Liver (tissue), 9 donors: ENCODE measurements around the gene LURAP1L. TPM values are rescaled to one million over a fixed set of nuclear protein-coding genes. Genes with fewer than 3 reads are reported as not detected.

Experiments
- DNase-seq: peaks from one replicate; pipeline ENCODE4 v3.0.0-alpha.2; 2017; ENCODE audit warnings: low spot score
- H3K27ac ChIP-seq, 2 donors: one replicate each; pipeline ENCODE4 v1.7.0; 2013; ENCODE audit warnings: inconsistent platforms in 2 of 2, low read length in 2 of 2, control low read depth in 1 of 2, low read depth in 1 of 2, mild to moderate bottlenecking in 1 of 2
- H3K27me3 ChIP-seq, 4 donors: one replicate each; pipeline versions ENCODE4 v1.6.1 to v1.7.0; 2013; ENCODE audit warnings: low read length in 3 of 4, inconsistent platforms in 1 of 4, mild to moderate bottlenecking in 1 of 4, moderate library complexity in 1 of 4; ENCODE audit not compliant: control insufficient read depth in 4 of 4, insufficient read depth in 4 of 4
- H3K36me3 ChIP-seq, 4 donors: one replicate each; pipeline versions ENCODE4 v1.6.1 to v1.7.0; 2013; ENCODE audit warnings: low read length in 3 of 4, mild to moderate bottlenecking in 3 of 4, low read depth in 1 of 4, moderate library complexity in 1 of 4; ENCODE audit not compliant: control insufficient read depth in 4 of 4, insufficient read depth in 3 of 4
- H3K4me1 ChIP-seq, 4 donors: one replicate each; pipeline versions ENCODE4 v1.6.1 to v1.7.0; 2013; ENCODE audit warnings: low read length in 3 of 4, mild to moderate bottlenecking in 3 of 4, moderate library complexity in 1 of 4; ENCODE audit not compliant: control insufficient read depth in 4 of 4, insufficient read depth in 4 of 4
- H3K4me3 ChIP-seq, 3 donors: one replicate each; pipeline versions ENCODE4 v1.6.1 to v1.7.0; 2013; ENCODE audit warnings: low read length in 3 of 3, control low read depth in 1 of 3, low read depth in 1 of 3, mild to moderate bottlenecking in 1 of 3
- H3K9ac ChIP-seq, 2 donors: one replicate each; pipeline ENCODE4 v1.7.0; 2013; ENCODE audit warnings: low read length in 2 of 2, mild to moderate bottlenecking in 2 of 2, moderate library complexity in 2 of 2, control low read depth in 1 of 2, low read depth in 1 of 2
- H3K9me3 ChIP-seq, 4 donors: one replicate each; pipeline versions ENCODE4 v1.6.1 to v1.7.0; 2013; ENCODE audit warnings: low read length in 3 of 4; ENCODE audit not compliant: control insufficient read depth in 4 of 4
- ATF3 ChIP-seq: IDR thresholded peaks from 2 replicates; pipeline ENCODE4 v1.6.1; 2016; ENCODE audit warnings: antibody characterized with exemption
- EGR1 ChIP-seq, 2 donors: IDR thresholded peaks; 2 replicates each; pipeline ENCODE4 v1.6.1; 2016 to 2018; ENCODE audit warnings: antibody characterized with exemption in 2 of 2, low read depth in 2 of 2
- FOXA1 ChIP-seq: IDR thresholded peaks from 2 replicates; pipeline ENCODE4 v1.6.1; 2016; ENCODE audit warnings: antibody characterized with exemption
- FOXA2 ChIP-seq: IDR thresholded peaks from 2 replicates; pipeline ENCODE4 v1.6.1; 2016; ENCODE audit warnings: antibody characterized with exemption
- HNF4A ChIP-seq, 2 donors: conservative IDR thresholded peaks; 2 replicates each; pipeline ENCODE4 v1.6.1; 2016; ENCODE audit warnings: antibody characterized with exemption in 2 of 2, mild to moderate bottlenecking in 2 of 2
- HNF4G ChIP-seq: IDR thresholded peaks from 2 replicates; pipeline ENCODE4 v1.6.1; 2016; ENCODE audit warnings: antibody characterized with exemption
- JUND ChIP-seq, 2 donors: IDR thresholded peaks; 2 replicates each; pipeline ENCODE4 v1.6.1; 2016; ENCODE audit warnings: antibody characterized with exemption in 2 of 2
- MAX ChIP-seq: IDR thresholded peaks from 2 replicates; pipeline ENCODE4 v1.6.1; 2016; ENCODE audit warnings: antibody characterized with exemption
- RAD21 ChIP-seq, 2 donors: IDR thresholded peaks; 2 replicates each; pipeline ENCODE4 v1.6.1; 2016; ENCODE audit warnings: antibody characterized with exemption in 2 of 2, mild to moderate bottlenecking in 2 of 2
- REST ChIP-seq: IDR thresholded peaks from 2 replicates; pipeline ENCODE4 v1.6.1; 2016; ENCODE audit warnings: antibody characterized with exemption, mild to moderate bottlenecking
- RXRA ChIP-seq, 2 donors: IDR thresholded peaks; 2 replicates each; pipeline ENCODE4 v1.6.1; 2017 to 2018; ENCODE audit warnings: antibody characterized with exemption in 2 of 2, mild to moderate bottlenecking in 1 of 2
- SP1 ChIP-seq: IDR thresholded peaks from 2 replicates; pipeline ENCODE4 v1.6.1; 2018; ENCODE audit warnings: antibody characterized with exemption, mild to moderate bottlenecking
- TAF1 ChIP-seq: conservative IDR thresholded peaks from 2 replicates; pipeline ENCODE4 v1.6.1; 2016; ENCODE audit warnings: antibody characterized with exemption, mild to moderate bottlenecking
- YY1 ChIP-seq: IDR thresholded peaks from 2 replicates; pipeline ENCODE4 v1.6.1; 2016; ENCODE audit warnings: antibody characterized with exemption, mild to moderate bottlenecking
- WGBS: extraction: QIAGEN DNeasy Blood & Tissue Kit; methylation state at CpG from one replicate; pipeline ENCODE4 v1.1.7; 2013; 5-methylcytosine and 5-hydroxymethylcytosine counted together
- polyA plus RNA-seq, 2 donors: library from polyadenylated mRNA; stranded (reverse) in 1 of 2; unstranded in 1 of 2; fragments of 200-250 nt in 1 of 2; fragments of >200 nt in 1 of 2; fragmentation: Nextera tagmentation in 1 of 2; extraction: Ambion mirVana in 1 of 2; gene quantifications; one replicate each; pipeline versions ENCODE4 v1.2.1 to v1.2.3, GENCODE V29; 2013 to 2015
- total RNA-seq, 2 donors: library from RNA; depleted of rRNA; stranded (reverse); fragments of >200 nt; gene quantifications; one replicate each; pipeline ENCODE4 v1.2.3, GENCODE V29; 2014
- TF ChIP-seq, protein P1 (sequence below): fragments of 150-350 bp; IDR thresholded peaks from 2 replicates; pipeline ENCODE4 v1.5.1; 2017; ENCODE audit warnings: improper control_type of control experiment, low read depth, low read length; ENCODE audit not compliant: missing input control
- donor health status: healthy.
- donor health status: healthy.
- donor health status: healthy.
- donor health status: healthy.
- donor health status: healthy.

The LURAP1L gene
- total and polyA plus RNA-seq, 4 donors, result 4.2 to 18.6 (median 8.9) TPM

- H3K4me3 ChIP-seq, result no peak overlapping the region
- no peak overlapping the region for H3K27ac ChIP-seq
- H3K27me3 ChIP-seq, result no peaks in the 10 kb centered on the region
- H3K4me1 ChIP-seq, result no peaks in the 10 kb centered on the region
- no peaks in the 10 kb centered on the region for H3K9me3 ChIP-seq
- TF ChIP-seq MAX, result no peak
- no peak for TF ChIP-seq FOXA1
- no peak for TF ChIP-seq JUND (IDR thresholded peaks at IDR 0.05)
- no peak for TF ChIP-seq FOXA2
- no peak for TF ChIP-seq YY1
- TF ChIP-seq HNF4A (conservative IDR thresholded peaks at IDR 0.05), result no peak
- TF ChIP-seq RXRA (IDR thresholded peaks at IDR 0.05), result no peak
- TF ChIP-seq REST, result no peak
- no peak for TF ChIP-seq SP1
- TF ChIP-seq, protein P1, sequence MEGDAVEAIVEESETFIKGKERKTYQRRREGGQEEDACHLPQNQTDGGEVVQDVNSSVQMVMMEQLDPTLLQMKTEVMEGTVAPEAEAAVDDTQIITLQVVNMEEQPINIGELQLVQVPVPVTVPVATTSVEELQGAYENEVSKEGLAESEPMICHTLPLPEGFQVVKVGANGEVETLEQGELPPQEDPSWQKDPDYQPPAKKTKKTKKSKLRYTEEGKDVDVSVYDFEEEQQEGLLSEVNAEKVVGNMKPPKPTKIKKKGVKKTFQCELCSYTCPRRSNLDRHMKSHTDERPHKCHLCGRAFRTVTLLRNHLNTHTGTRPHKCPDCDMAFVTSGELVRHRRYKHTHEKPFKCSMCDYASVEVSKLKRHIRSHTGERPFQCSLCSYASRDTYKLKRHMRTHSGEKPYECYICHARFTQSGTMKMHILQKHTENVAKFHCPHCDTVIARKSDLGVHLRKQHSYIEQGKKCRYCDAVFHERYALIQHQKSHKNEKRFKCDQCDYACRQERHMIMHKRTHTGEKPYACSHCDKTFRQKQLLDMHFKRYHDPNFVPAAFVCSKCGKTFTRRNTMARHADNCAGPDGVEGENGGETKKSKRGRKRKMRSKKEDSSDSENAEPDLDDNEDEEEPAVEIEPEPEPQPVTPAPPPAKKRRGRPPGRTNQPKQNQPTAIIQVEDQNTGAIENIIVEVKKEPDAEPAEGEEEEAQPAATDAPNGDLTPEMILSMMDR, result no peak
- no peak for TF ChIP-seq ATF3
- no peak for TF ChIP-seq HNF4G
- no peak for TF ChIP-seq TAF1
- no peak for TF ChIP-seq RAD21 (IDR thresholded peaks at IDR 0.05)
- no peak for TF ChIP-seq EGR1 (IDR thresholded peaks at IDR 0.05; ENCODE audit: low read depth in 2 of 2)
- no peak overlapping the region for H3K9ac ChIP-seq
- H3K36me3 ChIP-seq, result no peaks in the 10 kb centered on the region
- DNase-seq, result no peak
- 85% methylated on average over 1 of the region's 1 CpG for WGBS
Observed at GRCh38 chr9:12860998-12861397, 86.2 kb downstream of the LURAP1L start.

DNA sequence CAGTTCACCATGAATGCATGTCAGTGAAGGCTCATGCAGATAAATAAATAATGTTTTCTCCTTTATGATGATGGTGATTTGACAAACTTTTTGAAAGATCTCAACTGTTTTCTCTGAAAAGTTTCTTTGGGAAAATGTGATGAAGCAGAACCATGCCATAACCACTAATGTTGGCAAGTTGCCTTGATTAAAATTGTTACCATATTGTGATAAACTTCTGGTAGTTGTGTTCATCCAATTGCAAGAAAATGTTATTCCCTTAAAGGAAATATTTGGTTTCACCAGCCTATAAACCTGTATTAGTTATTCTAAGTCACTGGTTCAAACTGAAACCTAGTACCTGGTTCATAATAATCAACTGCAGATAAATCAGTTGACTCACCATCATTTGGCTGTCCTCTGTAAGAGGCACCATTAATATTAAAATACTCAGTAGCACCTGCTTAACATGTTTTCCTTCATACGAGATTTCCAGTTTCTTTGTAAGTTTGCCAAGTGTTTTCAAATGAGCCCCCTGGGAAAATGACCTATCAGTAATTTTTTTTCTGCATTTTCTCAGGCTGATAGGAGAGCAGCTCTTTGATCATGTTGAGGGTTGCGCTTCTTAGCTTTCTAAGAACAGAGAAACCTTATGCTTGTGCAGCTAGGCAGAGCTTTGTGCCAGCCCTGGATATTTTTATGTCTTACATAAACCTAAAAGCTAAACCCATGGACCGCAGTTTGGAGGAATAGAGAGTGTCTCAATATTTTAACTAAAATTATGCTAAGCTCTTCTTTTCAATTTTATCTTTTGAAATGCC is 88.0 kb downstream of the LURAP1L start:
- TF ChIP-seq, protein P1, result no peak
- TF ChIP-seq REST, result no peak
- Histone ChIP-seq H3K9ac (no peak overlapping the region), H3K4me1 (no peaks in the 10 kb centered on the region), H3K4me3 (no peak overlapping the region), H3K27ac (no peak overlapping the region), H3K27me3 (no peaks in the 10 kb centered on the region), H3K36me3 (no peaks in the 10 kb centered on the region), H3K9me3 (no peaks in the 10 kb centered on the region)
- DNase-seq, result no peak
- 77% methylated on average over 3 of the region's 3 CpGs for WGBS
